ENCODE measurements around the gene STAT6. TPM values are rescaled to one million over a fixed set of nuclear protein-coding genes. Genes with fewer than 3 reads are reported as not detected.

Gene STAT6
- total and polyA plus RNA-seq, 2 donors (not counting 3 experiments of a cell fraction or from before 2014, with no cell fraction given): 136 to 147 TPM

GRCh38 chr12:57128519-57129247, 17.5 kb upstream of the STAT6 start:
- no peak overlapping the region for H3K4me2 ChIP-seq (ENCODE audit: insufficient read depth, low read length)
- H3K9me1 ChIP-seq (replicated peaks; ENCODE audit: control insufficient read depth, extremely low read depth, insufficient read depth, low read length): no peaks in the 10 kb centered on the region
- DNase-seq (ENCODE audit: low read depth, low spot score) (no peak), FAIRE-seq (no peak)
- H3K4me1 ChIP-seq (ENCODE audit: control insufficient read depth, extremely low read depth, insufficient read depth, low read length): peaks cover 4% of the 10 kb centered on the region
- H3K4me3 ChIP-seq (replicated peaks in 1 of 3; ENCODE audit: insufficient read depth in 1 of 3, low read depth in 1 of 3, low read length in 3 of 3): peak overlapping the region in 2 of 3 experiments; percentile 21 to 68
- H3K27me3 ChIP-seq (ENCODE audit: control insufficient read depth in 2 of 2, insufficient read depth in 2 of 2, low read length in 2 of 2): peaks cover 49 to 62% of the 10 kb centered on the region in 2 experiments
- dilution Hi-C loops (cut with MboI; ENCODE audit: extremely low pct_ligation_motif_present, low sequenced_read_pairs) (no loop called here), intact Hi-C loops (cut with micrococcal nuclease) (loop anchor here (2.0 to 5.0 kb wide), 2 partner anchors 20 to 114 kb away; no protein-coding TSS in a partner anchor)
- H3K27ac ChIP-seq (ENCODE audit: insufficient read depth, low read depth, low read length): no peak overlapping the region
- TF ChIP-seq, protein P1, sequence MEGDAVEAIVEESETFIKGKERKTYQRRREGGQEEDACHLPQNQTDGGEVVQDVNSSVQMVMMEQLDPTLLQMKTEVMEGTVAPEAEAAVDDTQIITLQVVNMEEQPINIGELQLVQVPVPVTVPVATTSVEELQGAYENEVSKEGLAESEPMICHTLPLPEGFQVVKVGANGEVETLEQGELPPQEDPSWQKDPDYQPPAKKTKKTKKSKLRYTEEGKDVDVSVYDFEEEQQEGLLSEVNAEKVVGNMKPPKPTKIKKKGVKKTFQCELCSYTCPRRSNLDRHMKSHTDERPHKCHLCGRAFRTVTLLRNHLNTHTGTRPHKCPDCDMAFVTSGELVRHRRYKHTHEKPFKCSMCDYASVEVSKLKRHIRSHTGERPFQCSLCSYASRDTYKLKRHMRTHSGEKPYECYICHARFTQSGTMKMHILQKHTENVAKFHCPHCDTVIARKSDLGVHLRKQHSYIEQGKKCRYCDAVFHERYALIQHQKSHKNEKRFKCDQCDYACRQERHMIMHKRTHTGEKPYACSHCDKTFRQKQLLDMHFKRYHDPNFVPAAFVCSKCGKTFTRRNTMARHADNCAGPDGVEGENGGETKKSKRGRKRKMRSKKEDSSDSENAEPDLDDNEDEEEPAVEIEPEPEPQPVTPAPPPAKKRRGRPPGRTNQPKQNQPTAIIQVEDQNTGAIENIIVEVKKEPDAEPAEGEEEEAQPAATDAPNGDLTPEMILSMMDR (IDR thresholded peaks at IDR 0.05; ENCODE audit: extremely low read depth in 1 of 2, insufficient read depth in 1 of 2, low read depth in 1 of 2, low read length in 2 of 2): no peak
- no peak for TF ChIP-seq GATA2 (IDR thresholded peaks at IDR 0.05; ENCODE audit: insufficient read depth, insufficient read length, low read depth, low read length)
- no peak for TF ChIP-seq JUN (IDR thresholded peaks at IDR 0.05; ENCODE audit: borderline replicate concordance, insufficient read depth, insufficient read length, low read depth)
- peak; percentile 31 for TF ChIP-seq EZH2 (IDR thresholded peaks at IDR 0.05; ENCODE audit: borderline replicate concordance, low read depth, low read length, severe bottlenecking)
- TF ChIP-seq POLR2AphosphoS5 (IDR thresholded peaks at IDR 0.05; ENCODE audit: insufficient read depth, low read depth, low read length): no peak
- no peak for TF ChIP-seq POLR2A (IDR thresholded peaks at IDR 0.05; ENCODE audit: low read depth, low read length)
- no peak overlapping the region for H3K9ac ChIP-seq (replicated peaks; ENCODE audit: extremely low read depth, insufficient read depth, low read length)
- peak overlapping the region; percentile 37 for H2AFZ ChIP-seq (ENCODE audit: low read depth, low read length)
- no TSS peak for BruUV-seq (replicated peaks)
- H3K9me3 ChIP-seq (replicated peaks; ENCODE audit: control insufficient read depth, insufficient read depth, low read length): no peaks in the 10 kb centered on the region
- ChIA-PET POLR2A (interaction anchor here (0.6 to 1.2 kb wide), 3 partner anchors 36 to 403 kb away, joined by 3 to 5 read pairs (median 3); partner anchors contain the start of genes NAB2 and NACA), CTCF (interaction anchor here (0.6 to 18.0 kb wide), 11 partner anchors 11 to 97 kb away, joined by 3 to 429 read pairs (median 6); partner anchors contain the start of genes NEMP1 and STAT6)
- H3K79me2 ChIP-seq (ENCODE audit: control insufficient read depth, insufficient read depth, low read length): no peaks in the 10 kb centered on the region
- no peaks in the 10 kb centered on the region for H3K36me3 ChIP-seq (ENCODE audit: control insufficient read depth in 2 of 2, extremely low read depth in 1 of 2, insufficient read depth in 2 of 2, low read length in 2 of 2)
- no peaks in the 10 kb centered on the region for H4K20me1 ChIP-seq (replicated peaks; ENCODE audit: control insufficient read depth, extremely low read depth, insufficient read depth, low read length)

Data from endothelial cell of umbilical vein (primary cell).